SHP77 (cell line): Measurements from ENCODE around the gene CAMK4.
"Not testable (repeated sequence)": the region's sequence is repeated elsewhere in the genome, so short reads cannot be mapped to it uniquely, and the experiment has no call there.

ENCODE experiments used
- DNase-seq, 2 experiments: peaks; one replicate each; lab custom pipeline; 2025; lab: John Stamatoyannopoulos, UW

The CAMK4 gene

DNA sequence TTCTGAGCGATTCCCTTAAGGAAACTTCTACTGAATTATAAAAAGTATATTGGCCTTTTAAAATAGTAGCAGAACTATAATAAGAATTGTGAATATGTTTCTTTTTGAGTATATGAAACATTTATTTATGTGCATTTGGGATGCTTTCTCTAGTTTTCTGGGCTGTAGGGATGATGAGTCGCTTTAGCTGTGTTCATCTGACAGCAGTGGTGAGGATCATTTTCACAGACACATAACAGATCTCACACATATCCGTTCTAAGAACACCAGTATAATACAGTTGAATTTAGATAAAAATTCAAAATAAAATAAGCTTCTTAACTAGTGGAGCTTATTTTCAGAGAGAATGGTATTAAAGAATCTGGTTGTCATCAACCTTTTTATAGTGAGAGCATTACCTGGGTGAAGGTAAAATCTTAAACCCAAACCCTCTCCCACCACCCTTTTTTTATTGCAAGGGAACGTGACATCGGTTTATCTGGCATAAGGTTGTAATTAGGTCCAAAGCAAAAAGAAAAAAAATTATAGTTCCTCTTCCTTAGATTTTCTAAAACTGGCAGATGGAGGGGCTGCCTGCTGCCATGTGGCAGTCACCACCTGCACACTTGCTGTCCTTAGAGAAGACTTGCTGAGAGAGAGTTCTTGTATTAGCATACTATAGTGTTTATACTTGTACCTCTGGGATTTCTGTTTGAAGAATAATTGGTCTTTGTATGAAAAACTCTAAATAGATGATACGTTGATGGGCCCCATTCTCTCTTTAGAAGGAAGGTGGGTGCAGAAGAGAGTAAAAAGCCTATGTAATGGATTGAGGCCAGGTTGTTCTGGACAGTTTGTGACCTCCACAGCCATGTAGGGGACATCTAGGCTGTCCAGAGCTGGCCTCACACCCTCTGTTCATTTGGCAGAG, 86.8 kb downstream of the CAMK4 start:
- DNase-seq, result no peak

DNA sequence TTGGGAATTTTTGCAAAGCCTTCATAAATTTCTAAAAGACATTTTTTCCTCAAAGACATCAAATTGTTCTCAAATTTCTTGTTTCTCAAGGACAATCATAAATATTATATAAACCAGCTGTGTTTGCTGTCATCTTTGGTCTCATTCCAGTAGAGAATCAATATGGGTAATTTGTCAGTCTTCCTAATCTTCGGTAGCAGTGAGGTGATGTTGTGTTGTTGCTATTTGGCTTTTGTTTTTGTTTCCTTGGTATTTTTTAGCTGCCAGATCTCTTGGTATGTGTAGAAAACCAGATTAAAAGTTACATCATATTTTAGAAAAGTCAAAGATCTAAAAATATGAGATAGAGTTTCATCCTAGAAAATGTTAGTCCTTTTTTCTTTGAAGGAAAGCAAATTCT, 87.5 kb downstream of the CAMK4 start:
- no peak for DNase-seq

DNA sequence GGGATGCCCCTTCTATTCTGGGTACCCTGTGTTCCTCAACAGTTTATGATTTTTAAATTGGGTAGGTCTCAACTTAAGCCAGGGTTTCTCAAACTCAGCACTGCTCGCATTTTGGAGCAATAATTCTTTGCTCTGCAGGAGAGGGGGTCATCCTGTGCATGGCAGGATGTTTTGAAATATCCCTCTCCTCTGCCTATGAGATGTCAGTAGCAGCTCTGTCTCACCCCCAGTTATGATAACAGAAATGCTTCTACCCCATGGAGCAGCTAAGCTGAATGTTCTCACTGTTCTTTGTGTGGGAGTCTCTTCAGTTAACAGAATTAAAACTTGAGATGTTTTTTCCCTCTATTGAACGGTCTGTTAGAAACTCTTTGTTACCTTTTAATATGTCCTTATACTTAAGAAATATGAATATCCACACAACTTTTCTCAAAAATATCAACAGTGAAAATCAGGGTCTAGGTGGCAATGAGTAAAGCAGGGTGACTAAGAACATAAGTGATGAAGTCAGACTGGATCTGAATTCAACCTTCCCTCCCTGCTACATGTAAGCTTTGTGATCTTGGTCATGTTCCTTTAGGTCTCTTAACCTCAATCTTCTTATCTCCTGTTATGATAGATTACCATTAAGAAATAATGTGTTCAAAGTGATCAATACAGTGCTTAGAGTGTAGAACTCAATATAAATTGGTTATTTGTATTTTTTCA, 89.0 kb downstream of the CAMK4 start:
- no peak for DNase-seq

DNA sequence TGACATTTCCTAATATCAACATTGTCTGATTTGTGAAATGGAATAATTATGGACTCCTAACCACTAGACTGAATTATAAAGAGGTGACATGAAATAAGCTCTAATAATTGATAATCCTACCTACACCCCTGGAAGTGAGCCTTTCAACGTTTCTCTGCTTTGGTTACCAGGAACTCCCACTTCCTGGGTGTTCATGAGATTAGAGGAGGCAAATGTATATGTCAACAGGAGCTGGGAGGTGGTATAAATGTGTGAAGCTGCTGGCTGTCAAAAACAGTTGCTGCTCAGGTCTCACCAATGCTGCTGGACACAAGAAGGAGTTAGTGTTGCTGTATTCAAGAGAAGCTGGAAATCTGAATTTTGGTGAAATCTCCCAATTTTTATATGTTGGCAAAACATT, 96.8 kb downstream of the CAMK4 start:
- no peak for DNase-seq

DNA sequence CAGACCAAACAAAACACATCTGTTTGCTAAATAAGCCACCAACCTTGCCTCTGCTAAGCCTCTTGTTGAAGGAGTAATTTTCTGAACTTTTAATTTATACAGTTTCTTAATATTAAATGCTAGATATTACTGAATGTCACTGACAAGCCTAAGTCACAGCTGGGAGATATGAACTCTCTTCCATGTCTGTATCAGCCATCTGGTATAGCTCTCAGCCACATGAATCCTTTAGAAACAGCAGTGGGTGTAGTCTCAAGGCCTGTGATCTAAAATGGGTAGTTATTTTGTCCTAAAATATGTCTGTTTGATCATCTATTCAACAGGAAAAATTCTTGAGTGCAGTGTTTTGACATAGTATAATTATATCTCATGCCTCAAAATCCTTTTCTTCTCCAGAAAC, 97.2 kb downstream of the CAMK4 start:
- DNase-seq, result no peak

DNA sequence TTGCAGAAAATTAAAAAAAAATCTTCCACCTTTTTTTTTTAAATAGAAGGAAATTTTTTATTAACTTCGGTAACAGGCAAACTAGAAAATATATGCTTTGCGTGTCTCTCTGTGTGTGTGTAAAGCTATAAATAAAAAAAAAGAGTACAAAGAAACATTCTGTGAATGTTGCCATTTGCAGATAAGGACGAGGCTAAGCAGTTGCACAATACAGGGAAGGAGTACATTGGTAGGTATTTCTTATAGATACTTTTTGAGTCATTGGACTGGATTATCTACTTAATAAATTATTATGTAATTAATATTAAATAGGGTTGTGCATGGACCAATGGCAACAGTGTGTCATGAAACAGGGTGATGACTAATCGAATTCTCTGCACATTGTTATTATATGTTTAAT, 102.4 kb downstream of the CAMK4 start:
- DNase-seq, result no peak

DNA sequence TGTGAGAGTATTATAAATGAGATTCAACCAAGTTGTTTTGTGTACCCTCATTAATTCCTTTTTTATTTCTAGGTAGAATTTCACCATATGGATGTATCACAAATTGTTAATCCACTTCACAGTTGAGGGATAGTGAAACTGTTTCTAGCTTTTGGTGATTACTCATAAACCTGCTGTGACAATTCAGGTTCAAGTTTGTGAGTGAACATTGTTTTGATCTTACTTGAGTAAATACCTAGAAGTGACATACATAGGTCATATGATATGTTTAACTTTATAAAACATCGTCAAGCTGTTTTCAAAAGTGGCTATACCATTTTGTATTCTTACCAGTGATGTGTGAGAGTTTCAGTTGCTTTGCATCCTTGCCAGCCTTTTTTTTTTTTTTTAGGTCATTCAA, 112.9 kb downstream of the CAMK4 start:
- DNase-seq, result no peak

DNA sequence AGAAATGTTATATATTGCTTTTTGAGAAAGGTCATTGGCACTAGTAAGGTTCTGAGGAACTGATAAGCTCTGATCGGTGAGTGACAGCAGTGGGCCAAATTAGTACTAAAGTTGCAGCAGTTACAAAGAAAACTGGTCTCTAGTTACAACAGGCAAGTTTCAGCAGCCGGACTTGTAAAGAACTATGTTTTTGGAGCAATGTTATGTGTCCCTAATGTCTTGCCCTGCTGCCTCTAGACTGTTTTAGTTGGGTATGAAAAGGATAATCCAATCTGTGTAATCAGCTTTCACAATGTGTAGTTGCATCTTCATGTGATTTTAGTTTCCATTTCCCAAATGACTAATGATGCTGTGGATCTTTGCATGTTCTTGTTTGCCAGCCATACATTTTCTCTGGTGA, 113.5 kb downstream of the CAMK4 start:
- no peak for DNase-seq

DNA sequence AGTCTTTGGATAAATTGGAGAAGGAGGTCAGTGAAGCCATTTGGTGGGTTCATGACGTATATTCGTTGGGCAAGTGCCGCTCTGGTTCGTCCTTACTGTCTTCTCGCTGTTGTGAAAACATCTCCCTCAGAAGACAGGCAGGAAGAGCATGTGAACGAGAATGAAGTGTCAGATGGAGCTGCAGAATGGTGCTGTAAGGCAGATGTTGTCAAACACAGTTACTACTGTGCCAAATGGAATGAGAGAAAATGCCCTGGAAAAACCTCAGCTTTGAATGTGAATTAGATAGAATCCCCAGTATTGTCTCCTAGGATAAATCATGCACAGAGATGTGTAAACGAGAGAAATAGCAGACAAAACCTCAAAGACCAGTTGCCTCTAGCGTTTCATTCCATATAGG, 121.5 kb downstream of the CAMK4 start:
- DNase-seq, result no peak

DNA sequence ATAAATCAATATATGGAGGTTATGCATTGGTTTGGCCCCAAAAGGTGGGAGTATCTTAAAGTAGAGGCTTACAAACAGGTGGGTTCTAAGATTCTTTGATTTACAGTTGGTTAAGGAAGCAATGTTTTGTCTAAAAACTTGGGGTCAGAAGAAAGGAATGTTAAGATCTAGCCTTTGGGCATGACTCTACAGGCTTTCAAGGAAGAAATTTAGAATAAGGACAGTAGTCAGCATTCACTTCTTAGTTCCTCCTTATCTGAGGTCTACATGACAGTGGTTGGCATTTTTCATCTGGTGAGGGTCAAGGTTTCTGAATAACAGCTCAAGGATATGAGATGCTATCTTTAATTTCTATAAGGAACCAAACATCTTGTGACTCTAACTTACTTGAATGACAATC, 122.8 kb downstream of the CAMK4 start:
- no peak for DNase-seq

DNA sequence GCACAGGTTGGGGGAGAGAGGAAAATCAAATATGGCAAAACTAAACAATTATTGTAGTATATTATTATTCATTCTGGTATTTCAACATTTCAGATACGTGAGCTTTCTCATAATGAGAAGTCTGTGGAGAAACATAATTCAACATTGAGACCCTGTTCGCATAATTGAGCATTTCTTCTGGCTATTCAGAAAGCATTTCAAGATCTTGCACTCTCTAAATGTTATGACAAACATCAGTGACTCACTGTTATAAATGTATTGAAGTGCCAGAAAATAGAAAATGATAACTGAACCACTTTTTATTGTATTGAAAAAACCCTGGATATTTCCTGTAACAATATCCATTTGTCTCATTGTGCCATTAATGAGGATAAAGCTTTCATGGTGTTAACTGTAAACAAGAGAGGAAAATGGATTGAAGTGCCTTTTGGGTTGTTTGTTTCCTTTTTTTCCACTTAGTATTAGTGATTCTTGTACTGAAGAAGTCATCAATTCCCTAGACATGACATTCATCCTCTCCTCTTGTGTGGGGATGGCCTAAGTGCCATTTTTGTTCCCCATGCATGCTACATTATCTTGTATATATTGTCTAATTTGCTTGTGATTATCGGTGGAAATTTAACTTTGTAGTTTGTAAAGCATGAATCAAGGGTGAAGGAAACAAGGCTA, 124.6 kb downstream of the CAMK4 start:
- DNase-seq, result no peak

DNA sequence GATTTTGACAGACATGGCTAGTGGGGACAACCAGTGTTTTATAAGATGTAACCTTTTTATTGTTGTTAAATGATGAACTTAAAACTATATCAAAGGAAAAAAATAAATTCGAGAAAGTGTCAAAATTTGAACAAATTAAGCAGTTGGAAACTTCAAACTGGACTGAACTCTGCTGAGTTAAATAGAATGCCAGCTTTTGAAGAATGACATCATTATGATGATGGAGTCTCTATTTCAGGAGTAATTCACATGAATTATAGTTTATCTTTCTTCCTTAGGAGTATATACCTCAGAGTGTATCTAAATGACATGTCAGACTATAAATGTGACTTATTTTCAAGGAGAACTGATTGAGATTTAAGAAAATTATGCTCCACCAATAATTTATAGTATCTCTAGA, 125.2 kb downstream of the CAMK4 start:
- DNase-seq, result no peak

DNA sequence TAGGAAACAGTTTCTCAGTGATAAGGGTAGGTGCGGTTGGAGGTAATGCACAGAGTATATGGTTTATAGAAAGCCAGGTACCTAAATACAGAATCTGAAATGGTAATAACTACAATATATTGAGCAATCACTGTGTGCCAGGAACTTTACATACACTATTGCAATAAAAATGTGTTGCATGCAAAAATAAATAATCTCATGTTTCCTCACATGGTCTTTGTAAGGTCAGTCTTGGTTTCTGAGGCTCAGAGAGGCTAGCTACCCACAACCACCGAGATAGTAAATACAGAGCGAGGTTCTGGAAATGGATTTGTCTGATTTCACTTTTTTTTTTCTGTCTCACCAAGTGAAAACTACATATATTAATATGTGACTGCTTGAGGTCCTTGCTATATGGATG, 128.9 kb downstream of the CAMK4 start:
- no peak for DNase-seq

DNA sequence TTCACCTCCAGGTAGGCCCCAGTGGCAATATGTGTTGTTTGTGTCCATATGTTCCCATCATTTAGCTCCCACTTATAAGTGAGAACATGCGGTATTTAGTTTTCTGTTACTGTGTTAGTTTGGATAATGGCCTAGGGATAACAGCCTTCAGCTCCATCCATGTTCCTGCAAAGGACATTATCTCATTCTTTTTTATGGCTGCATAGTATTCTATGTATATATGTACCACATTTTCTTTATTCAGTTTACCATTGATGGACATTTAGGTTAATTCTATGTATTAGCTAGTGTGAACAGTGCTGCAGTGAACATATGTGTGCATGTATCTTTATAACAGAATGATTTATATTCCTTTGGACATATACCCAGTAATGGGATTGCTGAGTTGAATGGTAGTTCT, 134.5 kb downstream of the CAMK4 start:
- not testable (repeated sequence) for DNase-seq

DNA sequence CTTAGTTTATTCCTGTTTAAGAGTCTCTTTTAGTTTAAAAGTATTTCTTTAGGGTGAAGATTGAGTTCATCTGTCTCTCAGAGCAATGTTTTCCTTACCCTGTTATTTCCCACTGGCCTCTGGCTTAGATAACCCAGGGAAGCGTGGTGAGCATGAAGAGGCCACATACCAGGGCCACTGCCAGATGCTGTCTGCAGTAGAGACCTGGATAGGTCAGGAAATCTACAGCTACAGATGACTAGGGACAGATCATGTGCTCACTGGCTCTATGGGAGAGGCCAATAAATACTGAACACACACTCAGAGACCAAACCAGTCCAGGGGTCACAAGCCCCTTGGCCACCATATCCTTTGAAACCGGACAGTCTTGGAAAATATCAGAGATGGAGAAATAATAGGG, 136.0 kb downstream of the CAMK4 start:
- no peak for DNase-seq

DNA sequence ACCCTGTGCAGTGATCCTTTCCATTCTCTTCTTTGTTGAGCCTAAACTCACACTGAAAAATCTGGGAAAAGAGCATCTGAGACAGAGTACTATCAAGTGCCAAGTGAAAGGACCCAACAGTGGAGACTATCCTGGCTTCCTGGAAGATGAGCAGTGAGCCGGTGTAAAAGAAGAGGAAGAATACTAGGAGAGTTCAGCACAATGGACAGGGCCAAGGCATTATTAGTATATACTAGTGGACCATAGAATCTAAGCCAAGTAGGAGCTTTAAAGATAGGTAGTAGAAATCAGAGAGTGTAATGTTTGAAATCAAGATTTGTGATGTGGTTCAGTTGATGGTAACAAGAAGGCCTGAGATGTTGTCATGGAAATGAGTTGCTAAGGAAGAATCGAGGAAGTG, 140.8 kb downstream of the CAMK4 start:
- DNase-seq, result no peak

DNA sequence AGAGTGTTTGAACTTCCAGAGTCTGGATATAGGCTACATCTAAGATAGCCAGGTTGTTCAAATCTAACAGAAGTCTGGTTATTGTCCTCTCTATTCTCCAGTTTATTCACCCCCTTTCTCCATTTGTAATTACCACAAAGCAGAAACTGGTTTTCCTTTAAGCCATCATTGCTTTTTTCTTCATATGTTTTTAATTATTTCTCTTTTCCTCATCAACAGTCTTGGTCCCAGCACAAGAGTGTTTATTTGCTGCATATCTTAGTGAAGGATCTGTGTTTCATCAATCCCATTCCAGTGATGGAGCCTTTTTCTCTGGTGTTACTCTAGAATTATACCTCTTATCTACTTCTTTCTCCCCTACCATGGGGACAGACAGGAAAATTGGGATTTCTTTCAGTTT, 142.2 kb downstream of the CAMK4 start:
- no peak for DNase-seq

DNA sequence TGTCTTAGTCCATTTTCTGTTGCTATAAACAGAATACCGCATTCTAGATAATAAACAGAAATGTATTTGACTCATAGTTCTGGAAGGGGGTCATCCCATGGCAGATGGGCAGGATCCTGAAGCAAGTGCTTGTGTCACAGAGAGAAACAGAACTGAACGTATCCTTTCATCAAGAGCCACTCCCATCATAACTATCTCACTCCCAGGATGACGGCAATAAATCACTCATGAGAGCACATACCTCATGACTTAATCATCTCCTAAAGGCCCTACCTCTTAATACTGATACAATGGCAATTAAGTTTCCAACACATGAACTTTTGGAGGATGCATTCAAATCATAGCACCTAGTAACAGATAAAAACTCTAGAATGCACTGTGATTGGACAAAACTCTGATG, 142.9 kb downstream of the CAMK4 start:
- no peak for DNase-seq

DNA sequence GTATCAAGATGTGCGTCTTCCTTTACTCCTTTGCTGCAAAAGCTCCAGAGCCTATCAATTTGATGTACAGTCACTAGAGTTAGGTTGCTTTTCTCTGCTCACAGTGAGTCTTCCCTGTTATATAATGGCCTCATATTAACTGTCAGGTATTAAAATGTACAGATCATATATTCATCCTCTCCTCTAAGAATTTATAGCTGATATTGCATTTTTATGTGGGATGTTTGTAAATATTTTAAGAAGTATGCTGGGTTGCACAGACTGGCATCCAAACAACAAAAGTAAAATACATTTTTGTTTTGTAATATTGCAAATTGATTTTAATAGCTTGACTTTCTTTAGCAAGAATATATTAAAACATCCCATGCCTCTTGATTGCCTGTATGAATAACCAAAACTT, 148.6 kb downstream of the CAMK4 start:
- no peak for DNase-seq

DNA sequence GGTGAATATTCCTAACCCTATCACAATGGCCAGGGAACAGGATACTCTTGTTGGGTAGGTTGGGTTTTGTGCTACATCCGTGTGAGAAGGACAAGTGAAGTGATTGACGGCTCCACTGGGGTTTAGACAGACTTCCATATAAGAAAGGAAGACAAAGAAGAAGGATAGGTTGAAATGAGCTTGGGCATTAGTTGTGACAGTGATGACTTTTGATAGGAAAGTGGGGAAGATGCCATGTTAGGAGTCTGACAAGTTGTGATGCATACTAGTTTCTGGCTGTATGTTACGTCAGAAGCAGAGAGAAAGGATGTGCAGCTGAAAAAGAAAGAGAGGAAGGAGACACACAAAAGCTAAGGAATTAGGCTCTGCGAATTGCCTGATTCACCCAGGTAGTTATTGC, 150.2 kb downstream of the CAMK4 start:
- DNase-seq, result no peak

DNA sequence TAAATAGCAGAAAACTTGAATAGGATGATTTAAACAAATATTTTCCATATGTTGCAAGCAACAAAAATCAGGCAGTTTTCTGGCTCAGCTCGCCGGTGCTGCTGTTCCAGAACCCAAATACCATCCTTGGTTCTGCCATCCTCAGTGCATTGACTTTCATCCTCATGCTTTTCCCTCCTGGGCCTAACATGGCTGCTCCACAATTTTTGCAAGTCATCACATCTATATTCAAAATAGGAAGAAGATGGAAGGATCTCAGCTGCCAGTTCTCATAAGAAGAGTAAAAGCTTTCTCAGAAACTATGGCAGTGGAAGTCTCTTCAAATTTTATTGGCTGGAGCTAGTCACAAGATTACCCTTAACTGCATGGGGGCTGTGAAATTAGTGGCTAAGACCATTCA, 151.5 kb downstream of the CAMK4 start:
- no peak for DNase-seq

DNA sequence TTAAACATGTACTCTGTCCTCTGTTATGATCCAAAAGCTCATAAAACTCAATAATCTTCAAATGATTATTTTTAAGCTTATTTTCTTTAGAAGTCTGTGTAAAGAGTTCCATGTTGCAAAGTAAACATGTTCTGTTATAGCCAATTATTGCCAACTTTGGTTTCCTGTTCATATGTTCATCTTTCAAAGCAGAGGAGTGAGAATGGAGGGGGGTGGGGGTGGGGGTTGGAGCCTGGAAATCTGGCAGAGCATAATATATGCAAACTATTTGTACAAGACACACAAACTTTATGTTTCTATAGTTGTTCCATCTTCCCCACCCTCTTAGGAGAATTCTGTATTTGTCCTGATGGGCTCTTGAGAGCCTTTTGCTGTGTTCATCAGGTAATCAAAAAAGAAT, 153.1 kb downstream of the CAMK4 start:
- DNase-seq, result no peak

DNA sequence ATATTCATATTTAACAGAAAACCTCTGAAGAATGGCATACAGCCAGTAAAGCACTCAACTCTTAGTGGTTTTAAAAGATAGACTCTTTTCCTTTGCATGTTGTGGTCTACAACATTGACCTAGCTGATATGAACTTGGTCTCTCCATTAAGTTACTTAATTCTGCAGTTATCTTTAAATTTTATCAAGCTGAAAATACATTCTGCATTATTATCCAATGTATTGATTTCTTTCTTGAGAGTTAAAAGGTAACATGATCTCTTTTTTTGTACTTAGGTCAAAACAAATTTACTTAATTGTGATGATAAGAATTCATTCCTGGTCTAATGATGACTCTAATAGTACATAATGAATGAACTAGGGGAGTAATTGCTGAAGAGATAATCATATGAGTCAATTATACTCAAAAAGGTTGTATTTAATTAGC, 155.2 kb downstream of the CAMK4 start:
- no peak for DNase-seq
